Loucy (cell line): ENCODE data around the gene C2CD4B.

Experiments used
- CTCF ChIP-seq: fragments of 200-600 bp; sonication (generic); conservative IDR thresholded peaks from 2 replicates; pipeline ENCODE4 v1.5.1; 2014; ENCODE audit warnings: mild to moderate bottlenecking, antibody characterized with exemption, low read length
- EZH2phosphoT487 ChIP-seq: fragments of 200-600 bp; IDR thresholded peaks from 2 replicates; pipeline ENCODE4 v1.6.1; 2018; ENCODE audit warnings: antibody characterized with exemption, mild to moderate bottlenecking, moderate library complexity, borderline replicate concordance

DNA sequence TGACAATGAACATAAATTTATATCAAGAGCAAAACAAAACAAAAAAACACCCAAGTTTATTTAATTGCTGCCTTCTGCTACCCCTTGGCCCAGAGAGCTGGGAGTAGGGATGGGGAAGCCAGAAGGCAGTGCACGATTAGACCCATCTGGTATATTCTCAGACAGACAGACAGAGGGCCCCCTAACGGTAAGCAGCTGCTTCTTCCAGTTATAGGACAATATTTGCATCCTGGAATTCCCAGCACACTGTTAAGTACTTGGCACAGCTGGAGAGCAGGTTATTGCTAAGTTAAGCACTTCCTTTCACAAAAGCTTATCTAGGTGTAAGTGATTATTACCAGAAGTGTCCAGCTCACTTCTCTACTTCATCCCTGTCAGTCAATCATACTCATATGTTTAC is 39.3 kb downstream of the C2CD4B start:
- TF ChIP-seq CTCF (peak; percentile 63), EZH2phosphoT487 (no peak)
